Articular chondrocyte of knee joint (primary cell): ENCODE data around the gene BGN. TPM values are rescaled to one million over a fixed set of nuclear protein-coding genes. Genes with fewer than 3 reads are reported as not detected.

Source experiments
- total RNA-seq: library from RNA; depleted of rRNA; stranded (reverse); fragments of >200 nt; gene quantifications from 2 replicates; pipeline ENCODE4 v1.2.3, GENCODE V29; 2012

The BGN gene
- total RNA-seq = 116 and 154 TPM in 2 replicates

DNA sequence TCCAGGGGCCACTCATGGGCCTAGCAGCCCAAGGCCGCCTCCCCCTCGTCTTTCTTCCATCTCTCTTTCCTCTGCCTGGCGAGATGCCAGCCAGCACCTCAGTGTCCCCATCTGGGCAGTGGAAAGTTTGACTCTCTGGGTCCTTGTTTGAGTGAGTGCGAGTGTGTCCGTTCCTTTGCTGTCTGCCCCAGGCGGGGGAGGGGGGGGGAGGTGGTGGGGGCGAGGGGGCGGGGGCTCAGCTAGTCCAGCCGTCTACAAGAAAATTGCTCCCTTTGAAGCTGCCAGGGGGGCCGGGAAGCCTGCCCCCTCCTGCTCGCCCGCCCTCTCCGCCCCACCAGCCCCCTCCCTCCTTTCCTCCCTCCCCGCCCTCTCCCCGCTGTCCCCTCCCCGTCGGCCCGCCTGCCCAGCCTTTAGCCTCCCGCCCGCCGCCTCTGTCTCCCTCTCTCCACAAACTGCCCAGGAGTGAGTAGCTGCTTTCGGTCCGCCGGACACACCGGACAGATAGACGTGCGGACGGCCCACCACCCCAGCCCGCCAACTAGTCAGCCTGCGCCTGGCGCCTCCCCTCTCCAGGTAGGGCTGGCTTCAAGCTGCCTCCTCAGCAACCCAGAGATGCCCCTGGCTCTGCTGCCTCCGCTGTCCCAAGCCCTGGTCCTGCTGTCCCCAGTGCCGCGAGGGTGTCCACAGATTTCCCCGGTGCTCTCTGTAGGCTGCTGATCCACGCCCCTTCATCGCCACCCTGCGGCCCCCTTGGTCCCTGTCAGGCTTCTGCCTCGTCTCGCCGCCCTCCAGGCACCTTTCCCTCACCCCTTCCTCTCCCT is at the start of gene BGN:
TSS of gene BGN (plus strand) at position 440 of the 821 bp plus-strand sequence. CDS start 9,652 bp downstream, outside the sequence.

DNA sequence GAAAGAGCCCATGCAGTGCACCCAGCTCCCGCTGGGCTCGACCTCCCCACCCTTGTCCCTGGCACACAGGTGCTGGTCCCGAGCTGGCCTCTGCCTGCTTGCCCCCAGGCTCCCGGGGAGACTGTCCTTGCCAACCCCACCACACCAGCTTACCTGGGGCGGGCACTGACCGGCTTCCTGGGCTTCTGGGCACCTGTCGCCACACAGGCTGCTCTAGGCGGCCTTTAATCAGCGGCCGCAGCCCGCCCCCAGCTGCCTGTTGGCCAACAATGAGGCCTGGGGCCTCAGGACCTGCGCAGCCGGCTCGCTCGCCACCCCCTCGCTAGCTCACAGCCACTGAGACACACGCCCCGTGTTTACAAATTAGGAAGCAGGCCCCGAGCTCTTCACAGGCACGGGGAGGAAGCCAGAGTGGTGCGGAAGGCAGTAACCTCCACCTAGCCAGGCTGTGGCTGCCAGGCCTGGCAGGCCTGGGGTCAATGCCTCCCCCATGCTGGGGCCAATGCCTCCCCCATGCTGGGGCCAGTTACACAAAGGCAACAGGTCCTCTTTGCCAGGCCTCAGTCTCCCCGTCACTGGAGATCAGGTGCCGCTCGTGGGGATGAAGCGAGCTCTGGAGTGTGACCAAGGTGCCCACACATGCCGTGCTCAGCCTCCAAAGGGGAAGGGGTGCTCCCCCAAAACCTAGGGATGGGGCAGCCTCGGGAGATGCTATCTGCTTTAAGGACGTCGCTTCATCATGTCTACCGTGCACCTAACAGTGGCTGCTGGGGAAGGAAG is 48.7 kb upstream of the BGN start, which contains the start of gene TREX2:
TSS of gene TREX2 (minus strand) at position 201 of the 780 bp plus-strand sequence. CDS start 626 bp downstream, outside the sequence.

DNA sequence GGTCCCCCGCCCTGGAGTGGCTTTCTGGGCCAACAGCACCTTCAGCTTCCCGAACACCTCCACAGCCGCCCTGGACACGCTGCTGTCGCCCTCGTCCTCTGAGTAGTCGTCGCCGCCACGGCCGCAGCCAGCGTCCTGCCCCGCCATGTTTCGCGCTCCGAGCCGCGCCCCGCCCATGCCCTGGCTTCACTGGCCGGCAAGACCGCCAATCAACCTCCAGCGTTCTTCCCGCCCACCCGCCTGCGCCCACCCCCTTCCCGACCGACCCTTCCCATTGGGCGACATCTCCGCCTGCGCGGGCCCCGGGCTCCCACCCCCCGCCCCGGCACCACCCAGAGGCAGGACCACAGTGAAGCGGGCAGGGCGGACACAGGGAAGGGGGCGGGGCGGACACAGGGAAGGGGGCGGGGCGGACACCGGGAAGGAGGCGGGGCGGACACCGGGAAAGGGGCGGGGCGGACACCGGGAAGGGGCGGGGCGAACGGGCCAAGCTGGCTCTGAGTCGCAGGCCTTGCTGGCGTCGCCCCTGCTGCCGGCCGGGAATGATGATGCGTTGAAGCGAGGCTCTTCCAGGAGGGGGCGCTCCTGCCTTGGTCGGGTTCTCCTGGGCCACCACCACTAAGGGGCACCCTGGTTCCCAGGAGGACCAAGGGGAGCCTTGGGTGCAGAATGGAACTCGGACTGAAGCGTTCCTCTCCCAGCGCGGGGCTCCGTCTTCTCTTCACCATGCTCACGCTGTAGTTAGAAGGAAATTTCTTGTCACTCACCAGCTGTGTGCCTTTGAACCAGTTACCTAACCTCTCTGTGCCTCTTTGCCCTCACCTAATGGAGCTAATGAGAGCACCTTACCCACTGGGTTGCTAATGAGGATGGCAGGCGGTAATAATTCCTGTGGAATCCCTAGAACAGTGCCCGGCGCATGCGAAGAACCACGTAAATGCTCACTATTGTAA is 24.1 kb upstream of the BGN start, which contains the start of gene HAUS7:
TSS of gene HAUS7 (minus strand) at position 166 of the 953 bp plus-strand sequence. CDS start at position 147, 19 bp downstream.

DNA sequence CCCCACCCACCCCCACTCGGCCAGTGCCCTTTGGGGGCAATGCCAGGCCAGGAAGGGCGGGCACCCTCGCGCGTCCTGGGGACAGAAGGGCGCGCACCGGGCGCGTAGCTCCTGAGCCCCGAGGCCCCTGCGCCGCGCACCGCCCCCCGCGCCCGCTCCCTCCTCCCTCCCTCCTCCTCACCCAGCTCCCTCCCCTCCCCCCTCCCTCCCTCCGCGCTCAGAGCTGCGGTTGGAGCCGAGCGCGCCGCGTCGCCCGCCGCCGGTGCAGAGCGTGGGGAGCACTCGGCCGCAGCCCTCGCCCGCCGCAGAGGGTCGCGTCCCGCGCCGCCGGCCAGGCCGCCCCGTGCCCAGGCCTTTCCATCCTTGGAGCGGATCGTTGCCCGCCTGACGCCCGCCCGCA is 22.6 kb downstream of the BGN start, which contains the start of gene ATP2B3:
TSS of gene ATP2B3 (plus strand) at position 220 of the 400 bp plus-strand sequence. CDS start 18,606 bp downstream, outside the sequence.

Other genes starting within 250 kb of the BGN start
- gene PNMA6F, start 173.2 kb upstream of the BGN start, total RNA-seq = not detected in 2 replicates
- gene ZNF275, start 160.8 kb upstream of the BGN start, total RNA-seq = 10.2 and 10.7 TPM in 2 replicates
- gene PNMA6E, start 93.6 kb upstream of the BGN start, total RNA-seq = not detected in 2 replicates
- 0.13 and 0.22 TPM in 2 replicates for gene ZFP92, start 83.5 kb upstream of the BGN start, total RNA-seq
- gene TREX2, start 48.9 kb upstream of the BGN start, total RNA-seq = 0.54 and 1.3 TPM in 2 replicates
- 11.0 and 13.7 TPM in 2 replicates for gene HAUS7, start 24.4 kb upstream of the BGN start, total RNA-seq
- under 0.01 and 0.32 TPM in 2 replicates for gene ATP2B3, start 22.7 kb downstream of the BGN start, total RNA-seq
- gene CCNQ, start 104.2 kb downstream of the BGN start, total RNA-seq = 18.2 and 23.9 TPM in 2 replicates
- gene DUSP9, start 152.2 kb downstream of the BGN start, total RNA-seq = not detected in 2 replicates
- gene PNCK, start 178.8 kb downstream of the BGN start, total RNA-seq = 0.39 and 0.65 TPM in 2 replicates
- 14.9 and 22.5 TPM in 2 replicates for gene SLC6A8, start 192.9 kb downstream of the BGN start, total RNA-seq
- 114 and 131 TPM in 2 replicates for gene BCAP31, start 229.4 kb downstream of the BGN start, total RNA-seq
- 13.2 and 13.3 TPM in 2 replicates for gene ABCD1, start 229.9 kb downstream of the BGN start, total RNA-seq